Transverse colon (tissue), 3 donors: Measurements from ENCODE around the gene INAVA.

Source experiments
- EP300 ChIP-seq: sonication (generic); formaldehyde crosslinking; IDR thresholded peaks from one replicate; pipeline ENCODE4 v1.6.1; 2017; ENCODE audit warnings: antibody characterized with exemption, low read depth
- POLR2A ChIP-seq: fragments of 450-650 bp; IDR thresholded peaks from one replicate; pipeline ENCODE4 v1.6.1; 2016; ENCODE audit warnings: antibody characterized with exemption, mild to moderate bottlenecking, moderate library complexity
- TF ChIP-seq, protein P1 (sequence below), 5 experiments: fragments of 200-600 bp in 3 of 5; fragments of 450-650 bp in 2 of 5; sonication (generic) in 3 of 5; IDR thresholded peaks; 1 replicate in 2 of 5; 2 replicates in 3 of 5; pipeline ENCODE4 v1.5.1; 2016 to 2017; ENCODE audit warnings: antibody characterized with exemption in 5 of 5, inconsistent platforms in 3 of 5, mild to moderate bottlenecking in 2 of 5, moderate library complexity in 1 of 5

DNA sequence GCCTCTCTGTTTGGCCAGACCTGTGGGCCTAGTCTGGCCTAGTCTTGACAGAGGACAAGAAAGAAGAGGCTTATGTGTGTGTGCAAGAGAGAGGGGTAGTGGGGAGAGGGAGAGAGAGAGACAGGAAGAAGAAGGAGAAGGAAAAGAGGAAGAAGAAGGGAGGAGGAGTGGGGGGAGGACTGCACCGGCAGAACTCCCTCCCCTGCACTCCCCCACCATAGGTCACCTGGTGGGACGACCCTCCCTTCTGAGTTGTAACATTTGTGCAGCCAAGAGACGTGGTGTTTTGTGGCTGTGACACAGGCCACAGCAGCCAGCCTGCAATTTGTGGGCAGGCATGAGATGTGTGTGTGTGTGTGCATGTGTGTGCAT is 4.3 kb downstream of the INAVA start:
- TF ChIP-seq POLR2A: no peak
- TF ChIP-seq EP300: no peak
- TF ChIP-seq, protein P1, sequence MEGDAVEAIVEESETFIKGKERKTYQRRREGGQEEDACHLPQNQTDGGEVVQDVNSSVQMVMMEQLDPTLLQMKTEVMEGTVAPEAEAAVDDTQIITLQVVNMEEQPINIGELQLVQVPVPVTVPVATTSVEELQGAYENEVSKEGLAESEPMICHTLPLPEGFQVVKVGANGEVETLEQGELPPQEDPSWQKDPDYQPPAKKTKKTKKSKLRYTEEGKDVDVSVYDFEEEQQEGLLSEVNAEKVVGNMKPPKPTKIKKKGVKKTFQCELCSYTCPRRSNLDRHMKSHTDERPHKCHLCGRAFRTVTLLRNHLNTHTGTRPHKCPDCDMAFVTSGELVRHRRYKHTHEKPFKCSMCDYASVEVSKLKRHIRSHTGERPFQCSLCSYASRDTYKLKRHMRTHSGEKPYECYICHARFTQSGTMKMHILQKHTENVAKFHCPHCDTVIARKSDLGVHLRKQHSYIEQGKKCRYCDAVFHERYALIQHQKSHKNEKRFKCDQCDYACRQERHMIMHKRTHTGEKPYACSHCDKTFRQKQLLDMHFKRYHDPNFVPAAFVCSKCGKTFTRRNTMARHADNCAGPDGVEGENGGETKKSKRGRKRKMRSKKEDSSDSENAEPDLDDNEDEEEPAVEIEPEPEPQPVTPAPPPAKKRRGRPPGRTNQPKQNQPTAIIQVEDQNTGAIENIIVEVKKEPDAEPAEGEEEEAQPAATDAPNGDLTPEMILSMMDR (IDR thresholded peaks at IDR 0.05): no peak
